GM18502 (cell line): ENCODE data around the gene TOM1.

ENCODE experiments used
- ATAC-seq: cut with Tn5 transposase; IDR thresholded peaks from one replicate; pipeline ENCODE4 v1.9.1; 2021; ENCODE audit warnings: mild to moderate bottlenecking; ENCODE audit not compliant: unreplicated experiment, poor library complexity

TOM1 gene

GRCh38 chr22:35306350-35306967, 6.8 kb downstream of the TOM1 start:
- no peak for ATAC-seq

GRCh38 chr22:35307372-35307771, 7.7 kb downstream of the TOM1 start:
- no peak for ATAC-seq

GRCh38 chr22:35307892-35308291, 8.2 kb downstream of the TOM1 start:
- no peak for ATAC-seq

- peak; percentile 50 for ATAC-seq
These were observed 8.9 kb downstream of the TOM1 start for GRCh38 chr22:35308480-35309021.

GRCh38 chr22:35310556-35311550, 11.2 kb downstream of the TOM1 start:
- ATAC-seq, result no peak

- ATAC-seq, result no peak
These were observed 11.9 kb downstream of the TOM1 start for GRCh38 chr22:35311551-35311999.

- ATAC-seq, result no peak
These were observed 12.7 kb downstream of the TOM1 start for GRCh38 chr22:35312198-35313059.

GRCh38 chr22:35313311-35314121, 13.8 kb downstream of the TOM1 start:
- no peak for ATAC-seq

- no peak for ATAC-seq
These were observed 14.7 kb downstream of the TOM1 start for GRCh38 chr22:35314161-35314942.

- ATAC-seq, result no peak
These were observed 15.6 kb downstream of the TOM1 start for GRCh38 chr22:35315141-35315854.

GRCh38 chr22:35315855-35316745, 16.4 kb downstream of the TOM1 start:
- ATAC-seq, result no peak

- ATAC-seq, result no peak
These were observed 17.1 kb downstream of the TOM1 start for GRCh38 chr22:35316751-35317150.

GRCh38 chr22:35317680-35318290, 18.1 kb downstream of the TOM1 start:
- ATAC-seq, result no peak

- ATAC-seq, result no peak
These were observed 18.9 kb downstream of the TOM1 start for GRCh38 chr22:35318346-35319215.

GRCh38 chr22:35319244-35319985, 19.7 kb downstream of the TOM1 start:
- no peak for ATAC-seq
